ENCODE data around the gene ALG14.
"Not testable (repeated sequence)": the region's sequence is repeated elsewhere in the genome, so short reads cannot be mapped to it uniquely, and the experiment has no call there.

ALG14 gene, protein sequence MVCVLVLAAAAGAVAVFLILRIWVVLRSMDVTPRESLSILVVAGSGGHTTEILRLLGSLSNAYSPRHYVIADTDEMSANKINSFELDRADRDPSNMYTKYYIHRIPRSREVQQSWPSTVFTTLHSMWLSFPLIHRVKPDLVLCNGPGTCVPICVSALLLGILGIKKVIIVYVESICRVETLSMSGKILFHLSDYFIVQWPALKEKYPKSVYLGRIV

DNA sequence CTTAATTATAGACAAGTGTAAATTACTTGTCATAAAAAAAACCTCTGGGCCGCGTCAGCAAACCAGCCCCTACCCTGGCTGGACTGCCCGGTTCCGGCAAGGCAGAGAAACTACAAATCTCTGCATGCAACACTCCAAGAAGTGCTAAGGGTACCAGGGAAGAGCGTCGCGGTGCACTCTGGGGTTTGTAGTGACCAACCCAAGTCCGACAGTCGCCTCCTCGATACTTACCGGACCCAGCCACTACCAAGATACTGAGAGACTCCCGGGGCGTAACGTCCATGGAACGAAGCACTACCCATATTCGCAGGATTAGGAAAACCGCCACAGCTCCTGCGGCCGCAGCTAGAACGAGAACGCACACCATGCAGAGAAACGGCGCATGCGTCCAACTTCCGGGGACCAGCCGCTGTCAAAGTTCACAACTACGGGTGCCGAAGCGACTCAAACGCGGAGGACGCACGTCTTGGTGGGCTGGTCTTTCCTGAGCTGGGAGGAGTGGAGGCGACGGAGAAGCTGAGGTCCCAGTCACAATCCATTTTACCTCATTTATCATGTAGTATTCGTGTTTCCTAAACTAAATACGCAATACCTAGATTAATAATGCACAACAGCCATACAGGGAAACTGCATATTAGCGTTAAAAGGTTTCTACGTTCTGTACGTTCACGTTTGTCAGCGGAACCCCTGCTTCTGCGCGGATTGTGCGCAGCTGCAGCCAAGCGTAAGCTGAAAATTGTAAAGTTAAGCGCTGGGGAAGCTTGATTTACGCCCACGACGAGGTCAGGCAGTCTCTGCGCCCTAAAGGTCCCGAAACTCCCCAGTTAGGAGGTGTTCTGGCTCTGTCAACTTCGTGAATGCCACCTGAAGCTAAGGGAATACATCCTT is at the start of gene ALG14:
TSS of gene ALG14 (minus strand) at position 420 of the 888 bp plus-strand sequence. CDS start at position 367, 53 bp downstream.
- peak; percentile 79 for DNase-seq

DNA sequence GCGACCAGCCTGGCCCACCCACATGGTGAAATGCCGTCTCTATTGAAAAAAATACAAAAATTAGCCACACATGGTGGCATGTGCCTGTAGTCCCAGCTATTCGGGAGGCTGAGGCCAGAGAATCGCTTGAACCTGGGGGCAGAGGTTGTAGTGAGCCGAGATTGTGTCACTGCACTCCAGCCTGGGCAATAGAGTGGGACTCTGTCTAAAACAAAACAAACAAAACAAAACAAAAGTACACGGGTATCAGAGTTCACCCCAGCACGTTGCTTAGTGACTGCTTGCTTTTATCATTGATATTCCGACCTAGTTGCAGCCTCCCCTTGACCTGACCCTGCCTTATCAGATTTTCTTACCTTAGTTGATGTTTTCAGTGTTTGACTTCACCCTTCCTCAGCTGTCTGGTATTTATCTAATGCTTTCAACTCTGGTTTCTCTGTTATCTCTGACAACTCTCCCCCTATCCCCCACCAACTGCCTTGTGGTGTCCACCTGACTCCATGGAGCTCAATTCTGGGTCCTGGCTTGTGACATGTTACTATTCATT is 49.5 kb upstream of the ALG14 start:
- DNase-seq = no peak

DNA sequence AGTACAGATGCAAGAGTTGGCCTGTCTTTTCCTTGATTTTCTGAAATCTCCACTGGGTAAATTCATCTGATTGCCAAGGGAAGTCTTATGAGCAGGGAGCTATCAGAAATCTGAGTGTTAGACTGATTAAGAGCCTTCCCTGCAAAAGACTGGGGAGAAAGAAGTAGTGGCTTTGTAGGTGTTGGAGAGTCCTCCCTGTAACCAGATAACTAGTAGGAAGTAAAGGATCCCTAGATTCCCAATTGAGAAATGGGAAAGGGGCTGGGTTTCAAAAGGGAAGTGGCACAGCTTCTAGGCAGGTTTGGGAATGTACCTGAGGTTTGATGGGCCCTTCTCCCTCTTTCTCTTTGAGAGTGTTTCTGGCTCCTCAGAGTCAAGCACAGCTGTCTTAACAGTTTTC is 46.5 kb upstream of the ALG14 start:
- no peak for DNase-seq

DNA sequence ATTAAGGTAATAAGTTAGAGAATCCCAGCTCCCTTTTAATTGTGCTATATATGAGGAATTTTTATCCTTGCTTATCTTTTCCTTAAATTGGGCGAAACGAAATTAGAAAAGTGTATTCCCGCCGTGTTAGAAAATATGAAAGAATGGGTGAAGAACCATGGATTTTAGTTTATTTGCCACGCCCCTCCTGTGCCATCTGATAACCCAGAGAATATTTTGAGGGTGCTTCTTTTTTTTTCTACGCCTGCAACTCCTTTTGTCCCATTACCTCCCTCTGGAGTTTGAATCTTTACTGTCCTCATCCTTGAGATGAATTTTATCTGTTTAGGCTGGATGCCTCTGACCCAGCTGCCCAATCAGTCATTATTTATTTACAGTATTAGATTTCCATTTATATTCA is 46.0 kb upstream of the ALG14 start:
- DNase-seq = no peak

DNA sequence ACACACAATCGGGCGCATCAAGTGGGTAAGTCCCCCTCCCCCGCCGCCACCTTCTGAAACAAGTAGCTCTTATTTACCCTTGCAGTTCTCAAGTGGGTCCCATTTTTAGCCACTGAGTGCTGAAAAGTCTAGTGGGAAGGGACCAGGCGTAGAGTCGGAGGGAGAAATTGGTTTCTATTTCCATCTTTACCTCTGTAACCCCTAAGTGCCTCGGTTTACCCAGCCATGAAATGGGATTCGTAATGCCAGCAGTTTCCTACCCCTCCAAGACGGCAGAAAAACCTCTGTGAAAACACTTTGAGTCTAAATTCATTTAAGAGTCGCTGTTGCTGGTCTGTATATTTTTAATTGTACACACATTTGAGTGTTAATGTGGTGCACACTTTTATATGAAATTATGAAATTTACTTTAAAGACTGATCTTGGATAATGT is 45.3 kb upstream of the ALG14 start:
- no peak for DNase-seq

- DNase-seq = no peak
Measured at GRCh38 chr1:95117207-95118066, 44.7 kb upstream of the ALG14 start, which contains the start of gene TLCD4. TSS of gene TLCD4 (plus strand) at chr1:95117355. CDS start at chr1:95143902, 26,547 bp downstream.

DNA sequence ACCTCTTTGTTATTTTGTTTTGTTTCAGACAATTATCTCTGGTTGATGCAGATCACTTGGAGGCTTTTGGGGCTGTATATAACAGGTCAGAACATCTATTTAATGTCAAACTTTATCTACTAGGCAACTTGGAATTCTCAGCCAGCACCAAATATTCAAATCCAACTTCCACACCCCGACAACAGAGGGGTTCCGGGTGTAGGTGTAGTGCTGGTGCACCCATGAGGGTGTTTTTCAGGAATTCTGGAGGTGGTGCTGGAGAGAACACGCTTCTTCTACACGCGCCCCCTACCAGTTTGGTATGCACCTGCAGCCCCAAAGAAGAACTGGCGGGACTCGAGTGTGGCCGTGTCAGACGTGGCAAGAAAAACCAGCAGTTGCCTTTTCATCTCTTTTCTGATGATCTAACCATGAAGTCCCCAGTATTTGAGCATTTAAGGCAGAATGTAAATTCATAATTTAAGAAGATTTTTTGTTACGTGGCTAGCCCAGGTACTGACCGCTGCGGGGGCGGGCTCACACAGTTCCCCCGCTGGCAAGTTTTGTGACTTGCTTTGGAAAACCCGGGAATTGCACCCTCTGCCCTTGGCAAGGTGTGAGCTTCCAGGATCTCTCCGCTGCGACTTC is 43.9 kb upstream of the ALG14 start:
- peak; percentile 25 for DNase-seq

DNA sequence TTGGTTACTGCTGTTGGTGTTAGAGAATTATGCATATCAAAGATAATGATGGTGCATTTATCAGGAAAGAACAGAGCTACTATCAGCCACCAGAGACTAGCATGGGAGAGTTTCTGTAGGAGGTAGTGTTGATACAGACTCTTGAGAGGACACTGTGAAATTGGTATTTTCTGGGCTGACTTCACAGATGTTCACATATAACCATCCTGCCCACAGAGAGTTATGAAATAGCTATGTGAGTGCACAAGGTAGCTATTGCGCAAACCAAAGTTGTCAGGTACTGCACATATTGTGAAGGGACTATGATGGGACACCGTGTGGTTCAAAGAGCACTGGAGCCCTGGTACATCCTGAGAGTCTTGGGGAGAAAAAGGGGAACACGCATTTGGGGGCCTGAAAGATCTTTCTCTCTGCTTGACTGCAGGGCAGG is 43.0 kb upstream of the ALG14 start:
- DNase-seq = no peak

DNA sequence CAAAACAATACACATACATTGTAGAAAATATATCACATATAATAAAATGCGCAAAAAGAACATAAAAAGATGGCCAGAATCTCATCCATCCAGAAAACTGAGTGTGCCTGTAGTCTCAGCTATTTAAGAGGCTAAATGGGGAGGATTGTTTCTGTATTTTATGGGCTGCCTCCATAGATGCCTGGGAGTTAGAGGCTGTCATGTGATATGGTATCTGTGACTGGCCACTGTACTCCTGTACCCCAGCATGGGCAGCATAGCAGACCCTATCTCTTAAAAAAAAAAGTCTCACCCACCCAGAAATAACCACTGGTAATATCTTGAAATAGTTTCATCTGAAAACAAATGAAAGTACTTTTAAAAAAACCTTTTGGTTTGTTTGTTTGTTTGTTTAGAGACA is 40.9 kb upstream of the ALG14 start:
- no peak for DNase-seq

DNA sequence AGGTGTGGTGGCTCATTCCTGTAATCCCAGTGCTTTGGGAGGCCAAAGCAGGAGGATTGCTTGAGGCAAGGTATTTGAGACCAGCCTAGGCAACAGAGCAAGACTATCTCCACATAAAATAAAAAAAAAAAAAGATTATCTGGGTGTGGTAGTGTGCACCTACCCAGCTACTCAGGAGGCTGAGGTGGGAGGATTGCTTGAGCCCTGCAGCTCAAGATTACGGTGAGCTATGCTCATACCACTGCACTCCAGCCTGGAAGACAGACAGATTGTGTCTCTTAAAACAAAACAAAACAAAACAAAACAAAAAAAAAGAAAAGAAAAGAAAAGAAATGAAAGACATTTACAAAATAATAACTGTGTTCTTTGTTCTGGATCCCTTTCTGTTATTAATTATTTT is 38.3 kb upstream of the ALG14 start:
- no peak for DNase-seq

DNA sequence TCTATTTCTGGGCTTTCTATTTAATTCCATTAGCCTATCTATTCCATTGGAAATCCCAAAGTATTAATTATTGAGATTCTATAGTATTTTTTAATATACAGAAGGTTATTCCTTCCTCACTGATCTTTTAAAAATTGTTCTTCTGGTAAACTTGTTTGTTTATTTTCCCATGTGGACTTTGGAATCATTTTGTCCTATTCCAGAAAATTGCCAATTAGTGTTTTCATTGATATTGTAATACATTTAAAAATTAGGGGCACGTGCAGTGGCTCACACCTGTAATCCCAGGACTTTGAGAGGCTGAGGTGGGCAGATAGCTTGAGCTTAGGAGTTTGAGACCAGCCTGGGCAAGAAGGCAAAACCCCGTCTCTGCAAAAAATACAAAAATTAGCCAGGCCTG is 36.0 kb upstream of the ALG14 start:
- DNase-seq = no peak

GRCh38 chr1:95098196-95098595 is 25.4 kb upstream of the ALG14 start:
- DNase-seq = no peak

- no peak for DNase-seq
Measured at GRCh38 chr1:95097426-95097825, 24.7 kb upstream of the ALG14 start.

DNA sequence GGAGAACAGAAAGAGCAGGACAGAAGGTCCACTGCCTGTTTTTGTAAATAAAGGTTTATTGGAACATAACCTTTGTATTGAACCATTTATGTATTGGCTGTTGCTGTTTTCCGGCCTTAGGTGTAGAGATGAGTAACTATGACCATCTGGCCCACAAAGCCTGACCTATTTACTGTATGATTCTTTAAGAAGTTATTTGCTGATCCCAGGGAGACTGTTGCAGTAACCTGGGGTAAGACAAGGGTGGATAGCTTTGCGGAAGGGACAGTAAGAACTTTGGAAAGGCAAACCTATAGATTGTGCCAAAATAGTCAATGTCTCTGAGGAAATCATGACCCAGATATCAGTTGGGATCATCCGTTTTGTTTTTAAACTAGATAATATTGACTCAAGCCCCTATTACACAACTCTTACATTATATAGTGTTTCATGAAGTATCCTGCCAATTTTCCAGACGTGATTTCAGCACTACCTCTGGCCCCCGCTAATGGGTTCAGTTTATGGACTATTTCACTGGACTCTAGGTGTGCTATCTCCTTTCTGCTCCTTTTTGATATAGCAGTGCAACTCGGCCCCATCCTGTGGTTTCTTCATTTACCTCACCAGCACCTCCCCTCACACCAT is 23.6 kb upstream of the ALG14 start:
- no peak for DNase-seq

DNA sequence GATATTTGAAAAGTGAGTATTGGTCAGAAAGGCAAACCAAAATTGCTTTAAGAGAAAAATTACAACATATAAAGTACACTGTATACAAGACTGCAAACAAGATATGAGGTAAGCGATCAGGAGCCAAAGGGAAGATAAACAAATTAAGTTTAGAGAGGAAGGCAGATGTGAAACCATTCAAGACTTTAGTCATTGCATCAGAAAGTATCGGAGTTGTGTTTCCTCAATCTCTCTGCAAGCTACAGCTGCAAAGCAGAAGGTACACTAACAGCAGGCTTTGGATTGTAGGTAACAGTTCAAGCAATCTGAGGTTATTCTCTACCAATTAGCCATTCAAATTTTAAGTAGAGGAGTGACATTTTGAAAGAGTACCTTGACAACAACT is 23.1 kb upstream of the ALG14 start:
- DNase-seq = no peak

DNA sequence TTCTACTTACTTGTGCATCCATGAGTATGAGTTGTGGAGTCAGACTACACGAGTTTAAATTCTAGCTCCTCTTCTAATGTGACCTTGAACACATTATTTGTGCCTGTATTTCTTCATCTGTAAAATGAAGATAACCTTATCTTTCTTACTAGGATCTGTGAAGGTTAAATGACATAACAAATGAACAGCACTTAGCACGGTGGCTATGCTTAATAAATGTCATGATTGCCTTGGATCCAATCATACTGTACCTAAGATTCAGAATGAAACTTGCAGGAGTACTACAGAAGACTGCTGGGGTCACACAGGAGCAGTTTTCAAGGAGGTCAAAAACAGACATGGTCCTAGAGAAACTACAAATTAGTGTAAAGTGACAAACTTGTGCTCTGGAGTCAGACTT is 22.2 kb upstream of the ALG14 start:
- no peak for DNase-seq

- DNase-seq = no peak
Measured at GRCh38 chr1:95093296-95093695, 20.5 kb upstream of the ALG14 start.

DNA sequence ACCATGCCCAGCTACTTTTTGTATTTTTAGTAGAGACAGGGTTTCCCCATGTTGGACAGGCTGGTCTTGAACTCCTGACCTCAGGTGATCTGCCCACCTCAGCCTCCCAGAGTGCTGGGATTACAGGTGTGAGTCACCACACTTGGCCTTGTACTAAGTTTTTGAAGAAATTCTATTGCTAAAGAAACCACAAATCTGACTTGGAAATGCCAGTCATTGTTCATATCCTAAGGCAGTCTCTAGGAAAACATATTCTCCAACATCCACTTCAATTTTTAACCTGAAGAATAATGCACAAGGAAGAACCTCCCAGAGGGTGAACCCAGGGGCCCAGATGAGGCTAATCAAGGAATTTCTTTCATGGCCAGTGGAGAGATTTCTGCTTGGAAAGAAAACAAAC is 20.1 kb upstream of the ALG14 start:
- not testable (repeated sequence) for DNase-seq

- not testable (repeated sequence) for DNase-seq
Measured at GRCh38 chr1:95091290-95091689, 18.5 kb upstream of the ALG14 start.

GRCh38 chr1:95089650-95090287 is 17.0 kb upstream of the ALG14 start:
- DNase-seq = no peak

DNA sequence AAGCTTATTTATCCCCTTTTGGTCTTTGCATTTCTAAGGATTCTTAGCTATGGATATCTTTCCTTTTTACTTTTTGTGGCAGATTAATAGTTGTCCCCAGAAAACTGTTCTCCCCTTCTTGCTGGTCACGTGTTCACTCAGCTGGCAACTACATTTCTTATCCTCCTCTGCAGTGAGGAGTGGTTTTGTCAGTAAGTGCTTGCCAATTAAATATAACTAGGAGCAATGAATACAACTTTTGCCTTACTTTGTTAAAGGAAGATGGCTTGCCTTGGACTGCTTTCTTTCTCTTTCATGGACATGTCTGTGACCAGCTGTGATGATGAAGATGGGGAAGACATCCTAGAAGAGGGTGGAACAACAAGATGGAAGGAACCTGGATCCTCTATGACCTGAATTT is 15.6 kb upstream of the ALG14 start:
- no peak for DNase-seq

All from NCI-H2081 treated with DMSO at 0.1 percent for 48 hours (cell line).